HepG2 (cell line): Measurements from ENCODE around the gene HEATR5B. TPM values are rescaled to one million over a fixed set of nuclear protein-coding genes. Genes with fewer than 3 reads are reported as not detected.

Experiments used
- ATAC-seq: fragments of 200-7000 bp; cut with Tn5 transposase; 3 replicates; pipeline ENCODE4 v1.9.1; 2020; ENCODE audit warnings: mild to moderate bottlenecking, moderate library complexity
- BruUV-seq: library from RNA; stranded (reverse); fragments of 400-500 nt; replicated peaks from 2 replicates; lab custom pipeline; 2021; lab: Mats Ljungman, UMichigan
- CTCF ChIA-PET: fragments of 300-600 bp; formaldehyde crosslinking; extraction: SDS; loops from one replicate; lab custom pipeline; 2021; ENCODE audit warnings: low total read pairs, inconsistent platforms, low intra/inter-chr PET ratio; lab: Yijun Ruan, JAX
- POLR2A ChIA-PET: fragments of 350-600 bp; sonication (Branson Sonifier 250); formaldehyde crosslinking; loops from one replicate; lab custom pipeline; 2020; ENCODE audit warnings: antibody characterized with exemption, inconsistent platforms; lab: Yijun Ruan, JAX
- DNase-seq: peaks from one replicate; pipeline ENCODE4 v3.0.0-alpha.2; 2015; ENCODE audit warnings: low spot score
- FAIRE-seq: peaks from 3 replicates; lab custom pipeline; 2011; peaks lifted over from hg19 to GRCh38; lab: Jason Lieb, UNC
- H2AFZ ChIP-seq: one replicate; pipeline ENCODE4 v1.6.1; 2011; ENCODE audit warnings: low read length, inconsistent platforms
- H3K27ac ChIP-seq: fragments of 300-600 bp; 3 replicates; pipeline ENCODE4 v1.8.0; 2011; ENCODE audit warnings: mixed run types, mild to moderate bottlenecking, mixed read lengths, low read length, inconsistent platforms; ENCODE audit not compliant: insufficient read depth; ENCODE audit errors: extremely low read length
- H3K27me3 ChIP-seq, 2 experiments: fragments of 200-600 bp in 1 of 2; 2 replicates in 1 of 2; 3 replicates in 1 of 2; pipeline versions ENCODE4 v1.6.0 to v1.8.0; 2011; ENCODE audit warnings: low read length in 2 of 2, mild to moderate bottlenecking in 2 of 2, moderate library complexity in 2 of 2, inconsistent platforms in 1 of 2; ENCODE audit not compliant: insufficient read depth in 2 of 2, control insufficient read depth in 1 of 2
- H3K36me3 ChIP-seq, 2 experiments: fragments of 200-600 bp in 1 of 2; replicated peaks in 1 of 2; 2 replicates in 1 of 2; 3 replicates in 1 of 2; pipeline versions ENCODE4 v1.5.1 to v1.8.0; 2011; ENCODE audit warnings: low read length in 2 of 2, inconsistent platforms in 1 of 2; ENCODE audit not compliant: insufficient read depth in 2 of 2, control insufficient read depth in 1 of 2
- H3K4me1 ChIP-seq: 2 replicates; pipeline ENCODE4 v1.5.1; 2012; ENCODE audit warnings: low read length, inconsistent platforms; ENCODE audit not compliant: insufficient read depth
- H3K4me2 ChIP-seq: 2 replicates; pipeline ENCODE4 v1.6.0; 2011; ENCODE audit warnings: low read depth, low read length, inconsistent platforms
- H3K4me3 ChIP-seq, 3 experiments: fragments of 200-600 bp in 1 of 3; sonication (generic), shearing (Covaris generic) in 1 of 3; replicated peaks in 1 of 3; 2 replicates each; pipeline ENCODE4 v1.5.1; 2011 to 2016; ENCODE audit warnings: low read length in 3 of 3, inconsistent platforms in 2 of 3, low read depth in 2 of 3, mild to moderate bottlenecking in 2 of 3, control low read depth in 1 of 3, mixed read lengths in 1 of 3; ENCODE audit not compliant: insufficient read depth in 1 of 3
- H3K79me2 ChIP-seq: one replicate; pipeline ENCODE4 v1.6.1; 2011; ENCODE audit warnings: low read length, inconsistent platforms; ENCODE audit not compliant: insufficient read depth
- H3K9ac ChIP-seq: 2 replicates; pipeline ENCODE4 v1.6.0; 2011; ENCODE audit warnings: mild to moderate bottlenecking, low read depth, low read length, inconsistent platforms; ENCODE audit not compliant: insufficient read depth
- H3K9me3 ChIP-seq: 2 replicates; pipeline ENCODE4 v1.5.1; 2012; ENCODE audit warnings: mild to moderate bottlenecking, low read length
- H4K20me1 ChIP-seq: 2 replicates; pipeline ENCODE4 v1.6.0; 2011; ENCODE audit warnings: inconsistent platforms, mild to moderate bottlenecking, low read length, moderate library complexity; ENCODE audit not compliant: insufficient read depth
- ADNP ChIP-seq: sonication (generic); formaldehyde crosslinking; IDR thresholded peaks from 2 replicates; pipeline ENCODE4 v1.4.0; 2020; ENCODE audit warnings: missing genetic modification reagents
- DNMT3B ChIP-seq: conservative IDR thresholded peaks from 2 replicates; pipeline ENCODE4 v1.6.1; 2016; ENCODE audit warnings: missing biosample characterization, control low read depth
- FOXJ3 ChIP-seq: sonication (generic); formaldehyde crosslinking; IDR thresholded peaks from 2 replicates; pipeline ENCODE4 v1.4.0; 2020; ENCODE audit warnings: missing genetic modification reagents, mild to moderate bottlenecking, borderline replicate concordance
- KLF16 ChIP-seq, 2 experiments: sonication (generic) in 1 of 2; formaldehyde crosslinking in 1 of 2; IDR thresholded peaks; 2 replicates each; pipeline versions ENCODE4 v1.6.1 to v1.8.0; 2016 to 2023; ENCODE audit warnings: missing genetic modification reagents in 2 of 2, missing compliant biosample characterization in 1 of 2
- MLX ChIP-seq: IDR thresholded peaks from 2 replicates; pipeline ENCODE4 v1.6.1; 2016
- PLRG1 ChIP-seq: fragments of 450-650 bp; conservative IDR thresholded peaks from 2 replicates; pipeline ENCODE4 v1.6.1; 2016
- SAP130 ChIP-seq: IDR thresholded peaks from 2 replicates; pipeline ENCODE4 v1.6.1; 2016; ENCODE audit warnings: low read depth
- TERF1 ChIP-seq: sonication (generic); formaldehyde crosslinking; IDR thresholded peaks from 2 replicates; pipeline ENCODE4 v1.8.0; 2022; ENCODE audit warnings: mild to moderate bottlenecking, missing genetic modification reagents, moderate library complexity
- ZNF562 ChIP-seq: sonication (generic); formaldehyde crosslinking; IDR thresholded peaks from 2 replicates; pipeline ENCODE4 v1.8.0; 2022; ENCODE audit warnings: missing genetic modification reagents, borderline replicate concordance
- ZNF615 ChIP-seq: sonication (generic); formaldehyde crosslinking; IDR thresholded peaks from 2 replicates; pipeline ENCODE4 v1.5.0; 2020; ENCODE audit warnings: mild to moderate bottlenecking, missing genetic modification reagents, borderline replicate concordance
- ZNF652 ChIP-seq: IDR thresholded peaks from 2 replicates; pipeline ENCODE4 v1.6.1; 2016; ENCODE audit warnings: low read depth, borderline replicate concordance
- WGBS: methylation state at CpG from one replicate; pipeline ENCODE4 v1.1.6; 2017; ENCODE audit warnings: low lambda C conversion rate; 5-methylcytosine and 5-hydroxymethylcytosine counted together
- in situ Hi-C: cut with HindIII; loops from 2 replicates; pipeline ENCODE4 v1.10.0; 2017; ENCODE audit warnings: low pct_unique_long_range_greater_than_20kb; ENCODE audit not compliant: extremely low pct_ligation_motif_present
- intact Hi-C: fragments of 100-400 bp; cut with micrococcal nuclease; formaldehyde crosslinking; loops from one replicate; pipeline ENCODE4 v1.10.0; 2022; ENCODE audit not compliant: unreplicated experiment
- polyA plus RNA-seq, 8 experiments: library from polyadenylated mRNA; depleted of rRNA in 3 of 8; stranded (reverse) in 7 of 8; unstranded in 1 of 8; fragments of >200 nt; fragmentation: Illumina TruSeq in 4 of 8; extraction: Trizol in 4 of 8; gene quantifications; 2 replicates each; pipeline versions ENCODE4 v1.2.1 to v1.2.3, GENCODE V29; 2011 to 2016; ENCODE audit warnings: low read depth in 4 of 8, missing spikeins in 1 of 8, mixed read lengths in 1 of 8; ENCODE audit not compliant: insufficient read depth in 1 of 8
- total RNA-seq, 5 experiments: library from RNA; depleted of rRNA; stranded (reverse); fragments of >200 nt; fragmentation: Illumina TruSeq; extraction: Trizol; gene quantifications; 2 replicates each; pipeline ENCODE4 v1.2.3, GENCODE V29; 2016; ENCODE audit warnings: low read depth in 1 of 5
- TF ChIP-seq, protein P1 (sequence below): sonication (generic); formaldehyde crosslinking; IDR thresholded peaks from 2 replicates; pipeline ENCODE4 v1.9.0; 2021; ENCODE audit warnings: mild to moderate bottlenecking, missing genetic modification reagents
- TF ChIP-seq, protein P2 (sequence below): sonication (generic); formaldehyde crosslinking; IDR thresholded peaks from 2 replicates; pipeline ENCODE4 v1.8.1; 2023; ENCODE audit warnings: mild to moderate bottlenecking, inconsistent platforms, moderate library complexity, missing genetic modification reagents, borderline replicate concordance
- TF ChIP-seq, protein P3 (sequence below): sonication (generic); formaldehyde crosslinking; IDR thresholded peaks from 2 replicates; pipeline ENCODE4 v1.5.0; 2020; ENCODE audit warnings: missing genetic modification reagents

HEATR5B gene
- total and polyA plus RNA-seq, 2 of the 13 experiments (the other 11 are each of a cell fraction or from before 2014, with no cell fraction given) = 12.7 to 16.3 TPM

DNA sequence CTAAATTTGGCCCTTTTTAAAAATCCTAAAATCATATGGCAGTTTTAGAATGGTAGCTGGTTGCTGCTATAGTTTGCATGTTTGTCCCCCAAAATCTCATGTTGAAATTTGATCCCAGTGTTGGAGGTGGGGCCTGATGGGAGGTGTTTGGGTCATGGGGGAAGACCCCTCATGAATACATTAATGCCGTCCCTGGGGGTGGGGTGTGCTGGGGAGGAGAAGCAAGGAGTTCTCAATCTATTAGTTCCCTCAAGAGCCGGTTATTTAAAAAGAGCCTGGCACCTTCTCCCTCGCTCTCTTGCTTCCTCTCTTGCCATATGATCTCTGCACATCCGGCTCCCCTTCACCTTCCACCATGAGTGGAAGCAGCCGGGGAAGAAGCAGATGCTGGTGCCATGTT, 21.0 kb upstream of the HEATR5B start:
- 98% methylated on average over 5 of the region's 5 CpGs for WGBS
- DNase-seq (no peak), ATAC-seq (no peak), FAIRE-seq (no peak)
- Histone ChIP-seq H3K36me3 (peaks cover 7 to 36% of the 10 kb centered on the region in 2 experiments), H3K9ac (no peak overlapping the region), H3K4me2 (no peak overlapping the region), H3K27ac (no peak overlapping the region), H3K9me3 (no peaks in the 10 kb centered on the region), H3K27me3 (no peaks in the 10 kb centered on the region), H3K4me3 (no peak overlapping the region), H3K79me2 (no peaks in the 10 kb centered on the region), H2AFZ (no peak overlapping the region), H4K20me1 (no peaks in the 10 kb centered on the region), H3K4me1 (peaks cover 15% of the 10 kb centered on the region)
- in situ Hi-C loops = no loop called here
- no peak for TF ChIP-seq KLF16 (CRISPR knock-in tag; IDR thresholded peaks at IDR 0.05)
- no peak for TF ChIP-seq SAP130 (CRISPR knock-in tag)
- TF ChIP-seq MLX (CRISPR knock-in tag) = no peak
- TF ChIP-seq, protein P1, sequence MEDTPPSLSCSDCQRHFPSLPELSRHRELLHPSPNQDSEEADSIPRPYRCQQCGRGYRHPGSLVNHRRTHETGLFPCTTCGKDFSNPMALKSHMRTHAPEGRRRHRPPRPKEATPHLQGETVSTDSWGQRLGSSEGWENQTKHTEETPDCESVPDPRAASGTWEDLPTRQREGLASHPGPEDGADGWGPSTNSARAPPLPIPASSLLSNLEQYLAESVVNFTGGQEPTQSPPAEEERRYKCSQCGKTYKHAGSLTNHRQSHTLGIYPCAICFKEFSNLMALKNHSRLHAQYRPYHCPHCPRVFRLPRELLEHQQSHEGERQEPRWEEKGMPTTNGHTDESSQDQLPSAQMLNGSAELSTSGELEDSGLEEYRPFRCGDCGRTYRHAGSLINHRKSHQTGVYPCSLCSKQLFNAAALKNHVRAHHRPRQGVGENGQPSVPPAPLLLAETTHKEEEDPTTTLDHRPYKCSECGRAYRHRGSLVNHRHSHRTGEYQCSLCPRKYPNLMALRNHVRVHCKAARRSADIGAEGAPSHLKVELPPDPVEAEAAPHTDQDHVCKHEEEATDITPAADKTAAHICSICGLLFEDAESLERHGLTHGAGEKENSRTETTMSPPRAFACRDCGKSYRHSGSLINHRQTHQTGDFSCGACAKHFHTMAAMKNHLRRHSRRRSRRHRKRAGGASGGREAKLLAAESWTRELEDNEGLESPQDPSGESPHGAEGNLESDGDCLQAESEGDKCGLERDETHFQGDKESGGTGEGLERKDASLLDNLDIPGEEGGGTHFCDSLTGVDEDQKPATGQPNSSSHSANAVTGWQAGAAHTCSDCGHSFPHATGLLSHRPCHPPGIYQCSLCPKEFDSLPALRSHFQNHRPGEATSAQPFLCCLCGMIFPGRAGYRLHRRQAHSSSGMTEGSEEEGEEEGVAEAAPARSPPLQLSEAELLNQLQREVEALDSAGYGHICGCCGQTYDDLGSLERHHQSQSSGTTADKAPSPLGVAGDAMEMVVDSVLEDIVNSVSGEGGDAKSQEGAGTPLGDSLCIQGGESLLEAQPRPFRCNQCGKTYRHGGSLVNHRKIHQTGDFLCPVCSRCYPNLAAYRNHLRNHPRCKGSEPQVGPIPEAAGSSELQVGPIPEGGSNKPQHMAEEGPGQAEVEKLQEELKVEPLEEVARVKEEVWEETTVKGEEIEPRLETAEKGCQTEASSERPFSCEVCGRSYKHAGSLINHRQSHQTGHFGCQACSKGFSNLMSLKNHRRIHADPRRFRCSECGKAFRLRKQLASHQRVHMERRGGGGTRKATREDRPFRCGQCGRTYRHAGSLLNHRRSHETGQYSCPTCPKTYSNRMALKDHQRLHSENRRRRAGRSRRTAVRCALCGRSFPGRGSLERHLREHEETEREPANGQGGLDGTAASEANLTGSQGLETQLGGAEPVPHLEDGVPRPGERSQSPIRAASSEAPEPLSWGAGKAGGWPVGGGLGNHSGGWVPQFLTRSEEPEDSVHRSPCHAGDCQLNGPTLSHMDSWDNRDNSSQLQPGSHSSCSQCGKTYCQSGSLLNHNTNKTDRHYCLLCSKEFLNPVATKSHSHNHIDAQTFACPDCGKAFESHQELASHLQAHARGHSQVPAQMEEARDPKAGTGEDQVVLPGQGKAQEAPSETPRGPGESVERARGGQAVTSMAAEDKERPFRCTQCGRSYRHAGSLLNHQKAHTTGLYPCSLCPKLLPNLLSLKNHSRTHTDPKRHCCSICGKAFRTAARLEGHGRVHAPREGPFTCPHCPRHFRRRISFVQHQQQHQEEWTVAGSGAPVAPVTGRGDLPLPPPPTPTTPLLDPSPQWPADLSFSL = no peak
- TF ChIP-seq, protein P2, sequence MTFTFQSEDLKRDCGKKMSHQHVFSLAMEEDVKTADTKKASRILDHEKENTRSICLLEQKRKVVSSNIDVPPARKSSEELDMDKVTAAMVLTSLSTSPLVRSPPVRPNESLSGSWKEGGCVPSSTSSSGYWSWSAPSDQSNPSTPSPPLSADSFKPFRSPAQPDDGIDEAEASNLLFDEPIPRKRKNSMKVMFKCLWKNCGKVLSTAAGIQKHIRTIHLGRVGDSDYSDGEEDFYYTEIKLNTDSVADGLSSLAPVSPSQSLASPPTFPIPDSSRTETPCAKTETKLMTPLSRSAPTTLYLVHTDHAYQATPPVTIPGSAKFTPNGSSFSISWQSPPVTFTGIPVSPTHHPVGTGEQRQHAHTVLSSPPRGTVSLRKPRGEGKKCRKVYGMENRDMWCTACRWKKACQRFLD (CRISPR knock-in tag) = no peak
- TF ChIP-seq ADNP (CRISPR knock-in tag) = no peak
- no peak for TF ChIP-seq DNMT3B
- TF ChIP-seq, protein P3, sequence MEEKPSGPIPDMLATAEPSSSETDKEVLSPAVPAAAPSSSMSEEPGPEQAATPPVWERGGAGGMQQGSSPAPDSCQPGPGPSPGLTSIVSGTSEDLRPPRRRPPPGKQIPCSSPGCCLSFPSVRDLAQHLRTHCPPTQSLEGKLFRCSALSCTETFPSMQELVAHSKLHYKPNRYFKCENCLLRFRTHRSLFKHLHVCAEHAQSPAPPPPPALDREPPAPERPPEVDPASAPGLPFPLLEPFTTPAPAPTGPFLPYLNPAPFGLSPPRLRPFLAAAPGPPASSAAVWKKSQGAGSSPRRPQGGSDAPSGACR = no peak
- no peak for TF ChIP-seq ZNF562
- TF ChIP-seq ZNF615 (CRISPR knock-in tag) = no peak
- no peak for TF ChIP-seq TERF1
- TF ChIP-seq ZNF652 (CRISPR knock-in tag) = no peak
- no peak for TF ChIP-seq FOXJ3 (CRISPR knock-in tag)
- TF ChIP-seq PLRG1 = no peak
- ChIA-PET CTCF (no interaction called here), POLR2A (no interaction called here)
- BruUV-seq = no TSS peak
- intact Hi-C loops = no loop called here
